Myometrial cell (primary cell): ENCODE data around the gene CLK1. TPM values are rescaled to one million over a fixed set of nuclear protein-coding genes. Genes with fewer than 3 reads are reported as not detected.

Experiments
- total RNA-seq: library from RNA; depleted of rRNA; stranded (reverse); fragments of >200 nt; gene quantifications from 2 replicates; pipeline ENCODE4 v1.2.3, GENCODE V29; 2015

Gene CLK1
- total RNA-seq: 21.6 and 45.6 TPM in 2 replicates

DNA sequence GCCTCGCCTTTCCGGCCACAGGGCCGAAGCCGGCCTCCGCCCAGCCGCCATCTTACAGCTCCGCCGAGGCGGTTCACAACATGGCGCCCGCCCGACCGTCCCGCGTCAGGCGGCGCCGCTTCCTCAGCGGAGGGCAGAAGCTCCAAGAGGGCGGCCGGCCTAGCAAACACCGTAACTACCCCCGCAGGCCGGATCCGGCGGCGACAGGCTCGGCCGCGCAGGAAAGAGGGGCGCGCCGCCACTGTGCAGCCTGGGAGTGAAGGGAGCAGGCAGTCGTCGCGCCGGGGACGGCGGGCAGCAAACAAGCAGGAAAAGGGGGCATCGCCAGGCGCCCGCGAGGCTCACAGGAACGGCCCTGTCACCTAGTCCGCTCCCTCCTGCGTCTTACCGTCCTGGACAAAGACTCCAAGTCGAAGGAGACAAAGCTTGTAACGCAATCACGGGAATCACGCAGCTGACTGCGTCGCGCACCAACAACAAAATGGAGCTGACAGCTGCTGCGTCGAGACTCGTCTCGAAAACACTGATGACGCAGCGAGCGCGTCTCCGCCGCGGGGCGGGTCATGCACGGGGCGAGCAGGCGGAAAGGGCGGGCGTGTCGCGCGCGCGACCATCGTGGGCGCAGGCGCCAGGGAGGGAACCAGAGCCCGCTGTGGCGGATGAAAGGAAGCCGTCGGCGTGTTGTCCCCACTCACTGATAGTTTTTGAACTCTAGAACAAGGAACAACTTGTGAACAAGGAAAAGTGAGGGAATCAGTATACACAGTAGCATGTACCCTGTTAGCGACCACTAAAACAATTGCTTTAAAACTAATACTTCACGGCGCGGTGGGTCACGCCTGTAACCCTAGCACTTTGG is at the start of gene CLK1:
CLK1 (minus strand) TSS at position 483 of the 859 bp plus-strand sequence. CDS start 2,796 bp downstream, outside the sequence.

DNA sequence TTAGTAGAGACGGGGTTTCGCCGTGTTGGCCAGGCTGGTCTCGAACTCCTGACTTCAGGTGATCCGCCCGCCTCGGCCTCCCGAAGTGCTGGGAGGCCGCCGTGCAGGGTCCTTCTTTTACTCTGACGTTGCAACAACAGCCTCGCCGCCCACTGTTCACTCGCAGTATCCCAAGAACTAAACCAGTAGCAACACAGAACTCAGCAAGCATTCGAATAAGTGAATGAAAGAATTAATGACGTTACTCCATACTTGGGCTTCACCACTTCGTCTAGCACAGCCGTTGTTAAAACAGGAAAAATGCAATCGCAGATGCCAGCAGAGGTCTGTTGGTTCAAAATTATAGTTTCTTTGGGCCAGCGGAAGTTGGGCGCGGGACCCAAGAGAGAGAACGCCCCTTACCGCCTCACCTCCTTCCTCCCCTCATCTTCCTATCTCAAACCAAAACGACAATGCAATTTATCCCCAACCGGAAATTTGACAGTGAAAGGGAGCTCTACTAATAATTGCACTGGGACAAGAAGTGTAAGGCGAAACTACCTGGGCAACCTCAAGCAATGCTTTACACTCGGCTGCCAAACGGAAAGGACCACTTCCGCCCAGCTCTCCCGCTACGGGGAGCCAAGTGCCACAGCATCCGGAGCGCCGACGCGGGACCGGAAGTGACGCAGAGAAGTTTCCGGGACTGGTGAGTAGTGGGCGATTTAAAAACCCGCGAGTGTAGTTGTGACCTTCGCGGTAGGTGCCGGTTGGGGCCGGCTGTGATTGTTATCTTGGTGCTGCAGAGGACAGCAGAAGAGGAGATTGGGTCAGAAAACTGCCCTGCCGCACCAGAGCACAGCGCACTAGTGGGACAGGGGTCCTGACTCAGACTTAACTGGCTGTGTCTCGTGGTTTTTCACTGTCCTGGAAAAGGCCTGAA is 24.5 kb upstream of the CLK1 start, which contains the start of the genes NIF3L1 and PPIL3:
NIF3L1 (plus strand) TSS at position 668 of the 922 bp plus-strand sequence. CDS start 2,573 bp downstream, outside the sequence.
PPIL3 (minus strand) TSS at position 374 of the 922 bp plus-strand sequence. CDS start 1,462 bp downstream, outside the sequence.

DNA sequence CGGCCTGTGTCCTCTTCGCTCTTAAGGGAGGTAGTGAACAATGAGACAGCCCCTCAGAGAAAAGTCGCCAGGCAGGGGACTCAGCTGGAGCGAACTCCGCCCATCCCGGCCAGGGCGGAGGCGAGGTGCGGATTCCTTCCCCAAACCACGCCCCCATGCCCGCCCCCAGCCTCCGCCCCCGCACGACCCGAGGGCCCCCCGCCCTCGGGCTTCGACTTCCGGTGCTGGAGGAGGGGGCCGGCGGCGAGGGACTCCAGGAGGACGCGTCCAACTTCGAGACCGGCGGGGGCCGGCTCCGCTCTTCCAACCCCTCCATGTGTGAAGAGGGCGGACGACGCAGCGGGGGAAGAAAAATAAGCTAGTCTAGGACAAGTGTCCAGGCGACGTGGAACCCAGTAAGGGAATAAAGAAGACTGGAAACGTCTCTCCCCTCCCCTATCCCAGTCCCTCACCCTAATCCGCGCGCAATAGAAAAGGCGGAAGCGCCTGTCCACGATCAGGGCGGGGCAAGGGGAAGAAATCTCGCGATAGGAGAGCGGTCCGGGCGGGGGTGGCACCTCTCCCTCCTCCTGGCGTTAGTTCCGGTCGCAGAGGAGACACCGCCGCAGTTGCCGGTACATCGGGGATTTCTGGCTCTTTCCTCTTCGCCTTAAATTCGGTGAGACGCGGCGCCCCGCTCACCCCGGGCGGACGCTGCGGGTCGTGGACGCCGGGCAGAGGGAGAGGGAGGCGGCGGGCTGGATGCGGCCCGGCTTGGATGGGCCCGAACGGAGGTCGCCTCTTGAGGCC is 52.9 kb downstream of the CLK1 start, which contains the start of gene BZW1:
BZW1 (plus strand) TSS at position 578 of the 789 bp plus-strand sequence. CDS start 1,308 bp downstream, outside the sequence.

Other genes with a start within 250 kb of the CLK1 start
- gene BZW1, start 52.7 kb downstream of the CLK1 start, total RNA-seq: 460 and 594 TPM in 2 replicates
- gene PPIL3, start 24.4 kb upstream of the CLK1 start, total RNA-seq: 43.8 and 57.2 TPM in 2 replicates
- 28.0 and 36.0 TPM in 2 replicates for gene NIF3L1, start 24.7 kb upstream of the CLK1 start, total RNA-seq
- gene ORC2, start 99.0 kb upstream of the CLK1 start, total RNA-seq: 10.1 and 14.9 TPM in 2 replicates
- gene HYCC2, start 207.0 kb upstream of the CLK1 start, total RNA-seq: 2.3 TPM in 2 replicates
- gene NDUFB3, start 207.3 kb upstream of the CLK1 start, total RNA-seq: 64.9 and 80.1 TPM in 2 replicates